Measurements from ENCODE around the gene RNF17.

DNA sequence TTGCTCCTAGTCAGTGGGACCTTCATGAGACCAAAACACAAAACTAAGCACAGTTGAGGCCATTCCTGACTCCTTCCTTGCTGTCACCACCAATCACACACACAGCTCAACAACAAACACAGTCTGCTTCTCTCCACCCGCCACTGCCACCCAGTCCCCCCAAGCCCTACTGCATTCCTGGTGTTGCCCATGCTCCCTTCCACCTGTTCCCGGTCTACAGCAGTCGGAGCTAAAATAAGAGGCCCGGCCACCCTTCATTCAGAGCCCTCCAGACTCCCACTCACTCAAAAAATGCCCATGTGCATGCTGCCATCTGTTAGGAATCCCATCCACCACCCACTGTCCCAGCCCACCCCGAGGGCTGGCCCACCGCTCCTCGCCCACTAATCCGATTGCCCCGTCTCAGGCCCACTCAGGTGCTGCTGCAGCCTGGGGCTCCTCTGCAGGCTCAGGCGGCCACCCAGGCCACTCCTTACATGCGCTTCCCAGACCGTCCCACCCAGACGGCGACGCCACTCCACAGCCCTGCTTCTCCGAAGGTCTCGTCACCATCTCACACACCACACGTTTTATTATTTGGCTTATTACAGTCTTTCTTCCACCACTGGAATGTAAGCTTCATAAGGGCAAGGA lies 127.6 kb downstream of the RNF17 start:
- TF ChIP-seq, protein P1, sequence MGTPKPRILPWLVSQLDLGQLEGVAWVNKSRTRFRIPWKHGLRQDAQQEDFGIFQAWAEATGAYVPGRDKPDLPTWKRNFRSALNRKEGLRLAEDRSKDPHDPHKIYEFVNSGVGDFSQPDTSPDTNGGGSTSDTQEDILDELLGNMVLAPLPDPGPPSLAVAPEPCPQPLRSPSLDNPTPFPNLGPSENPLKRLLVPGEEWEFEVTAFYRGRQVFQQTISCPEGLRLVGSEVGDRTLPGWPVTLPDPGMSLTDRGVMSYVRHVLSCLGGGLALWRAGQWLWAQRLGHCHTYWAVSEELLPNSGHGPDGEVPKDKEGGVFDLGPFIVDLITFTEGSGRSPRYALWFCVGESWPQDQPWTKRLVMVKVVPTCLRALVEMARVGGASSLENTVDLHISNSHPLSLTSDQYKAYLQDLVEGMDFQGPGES (IDR thresholded peaks at IDR 0.05; ENCODE audit: low read depth, low read length): no peak
- TF ChIP-seq SMC3 (IDR thresholded peaks at IDR 0.05; ENCODE audit: low read depth, low read length) (no peak), GABPA (IDR thresholded peaks at IDR 0.05; ENCODE audit: low read depth) (no peak), TAF1 (IDR thresholded peaks at IDR 0.05; ENCODE audit: borderline replicate concordance, low read depth, low read length) (no peak), TEAD4 (IDR thresholded peaks at IDR 0.05; ENCODE audit: borderline replicate concordance, insufficient read depth) (no peak), TCF12 (IDR thresholded peaks at IDR 0.05) (no peak), POLR2AphosphoS5 (IDR thresholded peaks at IDR 0.05; ENCODE audit: low read depth, low read length) (no peak), RAD21 (IDR thresholded peaks at IDR 0.05; ENCODE audit: low read length) (no peak)
- TF ChIP-seq, protein P2, sequence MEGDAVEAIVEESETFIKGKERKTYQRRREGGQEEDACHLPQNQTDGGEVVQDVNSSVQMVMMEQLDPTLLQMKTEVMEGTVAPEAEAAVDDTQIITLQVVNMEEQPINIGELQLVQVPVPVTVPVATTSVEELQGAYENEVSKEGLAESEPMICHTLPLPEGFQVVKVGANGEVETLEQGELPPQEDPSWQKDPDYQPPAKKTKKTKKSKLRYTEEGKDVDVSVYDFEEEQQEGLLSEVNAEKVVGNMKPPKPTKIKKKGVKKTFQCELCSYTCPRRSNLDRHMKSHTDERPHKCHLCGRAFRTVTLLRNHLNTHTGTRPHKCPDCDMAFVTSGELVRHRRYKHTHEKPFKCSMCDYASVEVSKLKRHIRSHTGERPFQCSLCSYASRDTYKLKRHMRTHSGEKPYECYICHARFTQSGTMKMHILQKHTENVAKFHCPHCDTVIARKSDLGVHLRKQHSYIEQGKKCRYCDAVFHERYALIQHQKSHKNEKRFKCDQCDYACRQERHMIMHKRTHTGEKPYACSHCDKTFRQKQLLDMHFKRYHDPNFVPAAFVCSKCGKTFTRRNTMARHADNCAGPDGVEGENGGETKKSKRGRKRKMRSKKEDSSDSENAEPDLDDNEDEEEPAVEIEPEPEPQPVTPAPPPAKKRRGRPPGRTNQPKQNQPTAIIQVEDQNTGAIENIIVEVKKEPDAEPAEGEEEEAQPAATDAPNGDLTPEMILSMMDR (IDR thresholded peaks at IDR 0.05): no peak
- TF ChIP-seq, protein P3, sequence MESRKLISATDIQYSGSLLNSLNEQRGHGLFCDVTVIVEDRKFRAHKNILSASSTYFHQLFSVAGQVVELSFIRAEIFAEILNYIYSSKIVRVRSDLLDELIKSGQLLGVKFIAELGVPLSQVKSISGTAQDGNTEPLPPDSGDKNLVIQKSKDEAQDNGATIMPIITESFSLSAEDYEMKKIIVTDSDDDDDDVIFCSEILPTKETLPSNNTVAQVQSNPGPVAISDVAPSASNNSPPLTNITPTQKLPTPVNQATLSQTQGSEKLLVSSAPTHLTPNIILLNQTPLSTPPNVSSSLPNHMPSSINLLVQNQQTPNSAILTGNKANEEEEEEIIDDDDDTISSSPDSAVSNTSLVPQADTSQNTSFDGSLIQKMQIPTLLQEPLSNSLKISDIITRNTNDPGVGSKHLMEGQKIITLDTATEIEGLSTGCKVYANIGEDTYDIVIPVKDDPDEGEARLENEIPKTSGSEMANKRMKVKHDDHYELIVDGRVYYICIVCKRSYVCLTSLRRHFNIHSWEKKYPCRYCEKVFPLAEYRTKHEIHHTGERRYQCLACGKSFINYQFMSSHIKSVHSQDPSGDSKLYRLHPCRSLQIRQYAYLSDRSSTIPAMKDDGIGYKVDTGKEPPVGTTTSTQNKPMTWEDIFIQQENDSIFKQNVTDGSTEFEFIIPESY (IDR thresholded peaks at IDR 0.05; ENCODE audit: borderline replicate concordance, low read depth): no peak
- TF ChIP-seq, protein P4, sequence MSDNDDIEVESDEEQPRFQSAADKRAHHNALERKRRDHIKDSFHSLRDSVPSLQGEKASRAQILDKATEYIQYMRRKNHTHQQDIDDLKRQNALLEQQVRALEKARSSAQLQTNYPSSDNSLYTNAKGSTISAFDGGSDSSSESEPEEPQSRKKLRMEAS (IDR thresholded peaks at IDR 0.05; ENCODE audit: low read depth): no peak

All from SK-N-SH (cell line).